22Rv1 (cell line): Measurements from ENCODE around the gene DGKI.
A peak's percentile ranks its signal among the peaks of the same experiment; 100 is the strongest.

Experiments
- H3K27ac ChIP-seq: fragments of 450-650 bp; 2 replicates; pipeline ENCODE4 v1.5.1; 2017
- ZFX ChIP-seq: fragments of 450-650 bp; IDR thresholded peaks from 2 replicates; pipeline ENCODE4 v1.6.1; 2017; ENCODE audit warnings: antibody characterized with exemption, borderline replicate concordance
- TF ChIP-seq, protein P1 (sequence below): fragments of 450-650 bp; IDR thresholded peaks from 2 replicates; pipeline ENCODE4 v1.5.1; 2017; ENCODE audit warnings: mild to moderate bottlenecking

DGKI gene

DNA sequence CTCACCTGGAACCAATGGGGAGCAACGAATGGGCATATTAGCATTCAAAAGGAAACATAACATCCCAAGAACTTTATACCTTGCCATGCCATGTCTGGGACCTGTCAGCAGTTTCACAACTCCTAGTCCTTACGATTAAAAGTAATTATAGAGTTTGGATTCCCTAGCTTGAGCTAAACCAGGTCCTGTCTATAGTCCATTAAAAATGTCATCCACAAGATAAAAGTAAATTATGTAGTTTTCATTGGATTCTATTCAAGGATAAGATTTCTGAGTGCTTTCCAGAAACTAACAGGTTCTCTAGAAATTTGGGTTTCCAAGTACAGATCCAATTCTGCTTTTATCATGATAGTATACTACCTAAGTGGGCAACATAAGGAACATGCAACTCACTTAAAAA is 339.7 kb downstream of the DGKI start:
- no peak overlapping the region for H3K27ac ChIP-seq
- TF ChIP-seq, protein P1, sequence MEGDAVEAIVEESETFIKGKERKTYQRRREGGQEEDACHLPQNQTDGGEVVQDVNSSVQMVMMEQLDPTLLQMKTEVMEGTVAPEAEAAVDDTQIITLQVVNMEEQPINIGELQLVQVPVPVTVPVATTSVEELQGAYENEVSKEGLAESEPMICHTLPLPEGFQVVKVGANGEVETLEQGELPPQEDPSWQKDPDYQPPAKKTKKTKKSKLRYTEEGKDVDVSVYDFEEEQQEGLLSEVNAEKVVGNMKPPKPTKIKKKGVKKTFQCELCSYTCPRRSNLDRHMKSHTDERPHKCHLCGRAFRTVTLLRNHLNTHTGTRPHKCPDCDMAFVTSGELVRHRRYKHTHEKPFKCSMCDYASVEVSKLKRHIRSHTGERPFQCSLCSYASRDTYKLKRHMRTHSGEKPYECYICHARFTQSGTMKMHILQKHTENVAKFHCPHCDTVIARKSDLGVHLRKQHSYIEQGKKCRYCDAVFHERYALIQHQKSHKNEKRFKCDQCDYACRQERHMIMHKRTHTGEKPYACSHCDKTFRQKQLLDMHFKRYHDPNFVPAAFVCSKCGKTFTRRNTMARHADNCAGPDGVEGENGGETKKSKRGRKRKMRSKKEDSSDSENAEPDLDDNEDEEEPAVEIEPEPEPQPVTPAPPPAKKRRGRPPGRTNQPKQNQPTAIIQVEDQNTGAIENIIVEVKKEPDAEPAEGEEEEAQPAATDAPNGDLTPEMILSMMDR, result no peak
- no peak for TF ChIP-seq ZFX

DNA sequence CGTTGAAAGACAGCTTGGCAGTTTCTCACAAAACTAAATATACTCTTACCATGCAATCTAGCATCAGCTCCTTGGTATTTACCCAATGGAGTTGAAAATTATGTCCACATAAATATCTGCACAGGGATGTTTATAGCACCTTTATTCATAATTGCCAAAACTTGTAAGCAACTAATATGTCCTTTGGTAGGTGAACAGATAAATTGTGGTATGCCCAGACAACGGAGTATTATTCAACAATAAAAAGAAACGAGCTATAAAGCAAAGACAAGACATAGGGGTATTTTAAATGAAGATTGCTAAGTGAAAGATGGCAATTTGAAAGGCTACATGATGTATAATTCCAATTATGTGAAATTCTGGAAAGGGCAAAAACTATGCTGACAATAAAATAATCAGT is 340.7 kb downstream of the DGKI start:
- TF ChIP-seq, protein P1, result no peak
- no peak for TF ChIP-seq ZFX
- H3K27ac ChIP-seq, result no peak overlapping the region

DNA sequence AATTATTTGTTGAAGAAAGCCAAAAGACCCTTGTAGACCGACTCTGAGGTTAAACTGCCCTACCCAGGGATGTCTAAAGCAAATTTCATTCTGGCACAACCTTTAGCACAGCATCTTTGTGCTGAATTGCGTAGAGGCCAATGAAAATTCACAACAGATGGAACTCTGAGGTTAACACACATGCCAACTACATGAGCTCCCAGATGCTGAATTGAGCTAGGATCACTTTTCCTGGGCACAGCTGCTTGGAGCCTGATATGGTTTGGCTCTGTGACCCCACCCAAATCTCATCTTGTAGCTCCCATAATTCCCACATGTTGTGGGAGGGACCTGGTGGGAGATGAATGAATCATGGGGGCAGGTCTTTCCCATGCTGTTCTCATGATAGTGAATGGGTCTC is 345.2 kb downstream of the DGKI start:
- TF ChIP-seq, protein P1, result no peak
- TF ChIP-seq ZFX, result no peak
- no peak overlapping the region for H3K27ac ChIP-seq

DNA sequence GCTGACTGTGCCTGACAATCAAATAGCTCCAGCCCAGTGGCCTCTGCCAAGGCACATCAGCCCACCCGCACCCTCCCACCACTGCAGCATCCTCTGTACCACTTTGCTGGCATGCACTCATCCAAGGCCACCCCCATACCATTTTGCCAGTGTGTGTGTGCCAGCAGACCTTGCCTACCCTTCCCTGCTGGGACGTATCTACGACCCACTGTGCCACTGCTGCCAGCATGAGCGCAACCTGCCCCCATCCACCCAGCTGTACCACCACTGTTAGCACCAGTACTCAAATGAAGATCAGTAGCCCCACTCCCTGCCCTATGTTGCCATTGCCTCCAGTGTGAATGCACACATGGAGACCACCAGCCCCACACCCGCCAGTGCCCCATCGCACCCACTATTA is 353.9 kb downstream of the DGKI start:
- no peak overlapping the region for H3K27ac ChIP-seq
- TF ChIP-seq ZFX, result no peak
- TF ChIP-seq, protein P1, result no peak

DNA sequence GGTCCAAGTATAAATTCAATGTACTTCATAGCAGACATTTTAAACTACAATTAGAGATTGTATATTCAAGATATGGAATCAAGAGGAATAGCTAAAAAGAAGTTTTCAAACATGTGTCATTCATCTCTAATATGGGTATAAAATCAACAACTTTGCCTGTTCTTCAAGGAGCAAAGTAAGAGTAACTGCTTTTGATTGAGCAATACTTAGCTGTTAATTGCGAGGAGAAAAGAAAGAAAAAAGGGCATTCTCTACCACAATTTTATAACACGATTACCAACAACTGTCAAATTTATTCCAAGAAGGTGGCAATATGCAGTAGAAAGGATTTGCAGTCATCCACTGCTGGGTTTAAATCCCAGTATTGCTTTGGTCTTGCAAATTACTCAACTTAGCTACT is 356.9 kb downstream of the DGKI start:
- no peak for TF ChIP-seq ZFX
- TF ChIP-seq, protein P1, result no peak
- H3K27ac ChIP-seq, result no peak overlapping the region

DNA sequence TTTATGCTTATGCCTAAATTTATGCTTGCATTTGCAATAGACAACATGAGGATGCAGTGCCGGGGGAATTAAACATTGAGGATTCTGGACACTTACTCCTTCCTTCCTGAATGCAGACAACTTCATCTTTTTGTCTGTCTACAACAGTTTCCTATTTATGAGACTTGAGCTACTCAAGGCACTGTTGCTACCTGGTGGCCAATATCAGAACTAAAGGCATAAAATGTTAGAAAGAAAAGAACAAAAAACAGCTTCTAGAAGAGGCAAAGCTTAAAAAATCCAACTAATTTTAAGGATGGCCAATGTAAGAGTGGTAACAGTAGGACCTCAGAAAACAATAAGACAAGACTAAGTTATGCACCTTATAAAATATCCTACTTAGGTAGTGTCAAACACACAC is 358.7 kb downstream of the DGKI start:
- no peak overlapping the region for H3K27ac ChIP-seq

DNA sequence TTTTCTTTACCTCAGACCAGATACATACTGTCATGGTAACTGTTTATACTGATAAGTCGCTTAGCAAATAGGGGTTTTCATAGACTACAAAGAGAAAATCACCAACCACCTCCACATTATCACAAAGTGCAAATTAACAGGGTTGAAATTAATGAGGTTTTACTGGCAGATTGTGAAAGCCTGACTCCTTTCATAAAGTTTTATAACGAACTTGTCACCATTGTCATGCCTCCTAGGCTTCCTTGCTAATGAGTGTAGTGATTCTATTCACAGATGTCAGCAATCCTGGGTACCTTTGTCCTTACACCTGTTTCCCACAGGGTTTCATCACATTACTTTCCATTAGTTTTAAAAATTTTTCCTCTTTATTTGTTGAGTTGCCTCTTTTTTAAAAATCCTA is 361.0 kb downstream of the DGKI start:
- no peak overlapping the region for H3K27ac ChIP-seq
- TF ChIP-seq, protein P1, result no peak
- TF ChIP-seq ZFX, result no peak

More for the DNA sequence above, 358.7 kb downstream of the DGKI start:
- TF ChIP-seq ZFX, result no peak
- TF ChIP-seq, protein P1, result peak; percentile 20; the same call in 1 of the 2 replicates
